ENCODE results near the gene NAV2. TPM values are rescaled to one million over a fixed set of nuclear protein-coding genes. Genes with fewer than 3 reads are reported as not detected.

Gene NAV2
- total RNA-seq, 1 experiment from 2014 or later, result 46.3 TPM

DNA sequence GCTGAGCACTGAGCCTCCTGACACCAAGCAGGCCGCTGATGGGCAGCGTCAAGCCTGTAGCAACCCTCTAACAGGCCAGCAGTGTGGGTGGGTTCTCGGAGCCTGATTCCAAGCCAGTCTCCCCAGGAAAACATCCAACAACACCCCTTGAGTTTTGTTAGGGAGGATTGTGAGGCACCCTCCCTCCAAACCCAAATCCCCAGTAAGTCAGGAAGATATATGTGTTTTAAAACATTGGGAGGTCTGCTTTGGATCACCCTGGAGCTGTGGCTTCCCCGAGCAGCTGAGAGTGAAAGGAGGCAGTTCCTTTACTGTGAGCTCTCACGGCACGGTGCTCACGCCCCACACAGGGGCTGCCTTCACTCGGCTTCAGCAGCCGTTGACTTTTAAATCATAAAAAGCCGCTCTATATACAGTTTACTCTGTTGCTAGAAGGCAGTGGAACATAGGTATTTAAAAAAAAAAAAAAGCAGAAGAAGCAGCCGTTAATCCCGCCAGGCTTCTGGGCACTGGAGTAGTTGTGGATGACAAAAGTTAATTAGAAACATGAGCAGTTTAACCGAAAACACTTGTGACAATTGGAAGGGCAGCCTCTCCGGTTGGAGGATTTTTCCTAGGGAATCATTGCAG lies 218.6 kb downstream of the NAV2 start:
- no peak overlapping the region for H2BK5ac ChIP-seq (ENCODE audit: insufficient read length, low read length)
- no peak overlapping the region for H3K4ac ChIP-seq (ENCODE audit: low read depth, low read length)
- no peak for TF ChIP-seq CTCF (conservative IDR thresholded peaks at IDR 0.05)
- no peaks in the 10 kb centered on the region for H4K20me1 ChIP-seq (ENCODE audit: control insufficient read depth, insufficient read depth, insufficient read length)
- no peak overlapping the region for H4K5ac ChIP-seq (ENCODE audit: insufficient read length, low read depth, low read length)
- no peak overlapping the region for H2AK5ac ChIP-seq (ENCODE audit: insufficient read length, low read length)
- no peak overlapping the region for H3K18ac ChIP-seq (ENCODE audit: insufficient read length, low read depth, low read length)
- Mint-ChIP-seq H3K4me3 (no peak overlapping the region), H3K36me3 (ENCODE audit: insufficient read depth in 1 of 3, low read depth in 3 of 3) (peaks cover 10 to 25% (median 23%) of the 10 kb centered on the region in 3 experiments; a peak in 6 of 7 replicates), H3K27me3 (ENCODE audit: low read depth) (no peaks in the 10 kb centered on the region), H3K9me3 (no peaks in the 10 kb centered on the region), H3K27ac (peak overlapping the region in 2 of 3 experiments; percentile 60 to 70; a peak in 4 of 7 replicates), H3K4me1 (peaks cover 11 to 16% of the 10 kb centered on the region in 2 experiments)
- H4K8ac ChIP-seq (replicated peaks; ENCODE audit: insufficient read length, low read depth, low read length), result no peak overlapping the region
- H3K23ac ChIP-seq (ENCODE audit: insufficient read length, low read depth, low read length), result no peak overlapping the region
- no peaks in the 10 kb centered on the region for H3K23me2 ChIP-seq (ENCODE audit: insufficient read length, low read depth, low read length, poor library complexity, severe bottlenecking)
- no peak overlapping the region for H2BK120ac ChIP-seq (ENCODE audit: low read depth, low read length, poor library complexity, severe bottlenecking)
- no peak overlapping the region for H3K56ac ChIP-seq (ENCODE audit: insufficient read length, low read depth, low read length)
- H3K9ac ChIP-seq (ENCODE audit: extremely low read depth, insufficient read length, low read length), result no peak overlapping the region
- no peak overlapping the region for H2BK15ac ChIP-seq (ENCODE audit: low read depth, low read length)
- H2AFZ ChIP-seq (ENCODE audit: low read length), result no peak overlapping the region
- no peak overlapping the region for H3K4me2 ChIP-seq (ENCODE audit: insufficient read depth, insufficient read length, low read length)
- no peak overlapping the region; the same call in 1 of the 2 replicates for H3K14ac ChIP-seq (ENCODE audit: insufficient read depth, low read length)
- H3K27me3 ChIP-seq (ENCODE audit: insufficient read depth, low read length), result no peaks in the 10 kb centered on the region
- H3K27ac ChIP-seq (ENCODE audit: insufficient read length, low read depth, low read length), result no peak overlapping the region
- no peak overlapping the region for H2BK20ac ChIP-seq (ENCODE audit: low read depth, low read length, poor library complexity, severe bottlenecking)
- no peak overlapping the region for H4K91ac ChIP-seq (ENCODE audit: insufficient read length, low read depth, low read length)
- H3T11ph ChIP-seq (ENCODE audit: low read length), result no peak overlapping the region
- H3K79me2 ChIP-seq (ENCODE audit: insufficient read depth, low read length), result no peaks in the 10 kb centered on the region
- H3K79me1 ChIP-seq (ENCODE audit: insufficient read depth, low read depth, low read length, poor library complexity, severe bottlenecking), result no peaks in the 10 kb centered on the region
- H3K9me3 ChIP-seq (ENCODE audit: control insufficient read depth, low read depth, low read length), result no peaks in the 10 kb centered on the region
- H2BK12ac ChIP-seq (ENCODE audit: insufficient read length, low read depth, low read length), result no peak overlapping the region
- DNase-seq, result no peak
- WGBS (ENCODE audit: extremely low coverage, insufficient read length, low lambda C conversion rate), result no CpG with 5 or more reads among the region's 14 CpGs
- H3K4me1 ChIP-seq (ENCODE audit: insufficient read depth, low read length), result peaks cover 3% of the 10 kb centered on the region; the same call in 1 of the 2 replicates
